OCI-LY1 (cell line): Measurements from ENCODE around the gene DGCR2.

Source experiments
- CTCF ChIP-seq: fragments of 200-600 bp; sonication (generic), shearing (Covaris generic); IDR thresholded peaks from 2 replicates; pipeline ENCODE4 v1.5.1; 2017; ENCODE audit warnings: mild to moderate bottlenecking, antibody characterized with exemption, low read length, moderate library complexity, mixed read lengths
- EZH2 ChIP-seq: fragments of 200-600 bp; sonication (generic), shearing (Covaris generic); IDR thresholded peaks from 2 replicates; pipeline ENCODE4 v1.8.0; 2017; ENCODE audit warnings: borderline replicate concordance, mixed run types, mild to moderate bottlenecking, antibody characterized with exemption, low read length, moderate library complexity, mixed read lengths

DNA sequence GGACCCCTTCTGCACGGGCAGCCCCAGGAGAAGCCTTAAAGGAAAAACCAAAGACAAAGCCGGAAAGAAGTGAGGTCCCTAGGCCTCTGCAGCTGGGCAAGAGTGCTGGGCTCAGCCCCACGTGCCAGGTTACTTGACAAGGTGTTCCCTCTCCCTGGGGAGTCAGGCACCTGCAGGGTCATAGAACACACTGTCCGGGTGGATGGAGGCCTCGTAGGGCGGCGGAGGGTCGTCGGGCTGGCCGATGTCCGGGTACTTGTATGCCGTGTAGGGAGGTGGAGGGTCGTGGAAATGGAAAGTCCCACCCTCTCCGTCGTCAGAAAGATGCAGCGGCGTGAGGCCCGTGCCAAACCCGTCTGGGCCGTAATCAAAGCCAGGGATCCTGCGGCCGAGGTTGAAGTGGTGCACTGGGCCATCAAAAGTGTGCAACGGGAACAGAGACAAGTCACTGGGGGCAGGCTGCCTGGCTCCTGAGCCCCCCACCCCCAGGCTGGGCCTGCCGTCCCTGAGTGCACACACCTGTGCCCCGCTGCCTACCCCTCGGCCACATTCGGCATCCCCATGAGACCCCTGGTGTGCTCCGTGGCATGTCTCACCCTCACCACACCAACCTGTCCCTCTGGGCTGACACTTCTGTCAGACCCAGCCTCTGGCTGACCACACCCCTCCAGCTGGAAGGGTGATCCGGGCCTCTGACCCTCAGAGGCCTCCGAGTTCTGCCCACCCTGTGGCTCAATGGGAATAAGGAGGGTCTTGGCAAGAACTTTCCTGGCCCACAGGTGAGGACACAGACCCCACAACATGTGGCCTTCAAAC lies 81.1 kb downstream of the DGCR2 start:
- TF ChIP-seq CTCF, result no peak
- TF ChIP-seq EZH2, result no peak
